NT2/D1 (cell line): ENCODE results near the gene KRR1.

Source experiments
- SUZ12 ChIP-seq: IDR thresholded peaks from 2 replicates; pipeline ENCODE4 v1.6.1; 2011; ENCODE audit not compliant: insufficient read length, insufficient read depth; ENCODE audit errors: extremely low read depth
- YY1 ChIP-seq: IDR thresholded peaks from 2 replicates; pipeline ENCODE4 v1.6.1; 2011; ENCODE audit not compliant: insufficient read length, insufficient read depth
- ZNF274 ChIP-seq: IDR thresholded peaks from 2 replicates; pipeline ENCODE4 v1.6.1; 2011; ENCODE audit warnings: mild to moderate bottlenecking, low read depth, low read length

DNA sequence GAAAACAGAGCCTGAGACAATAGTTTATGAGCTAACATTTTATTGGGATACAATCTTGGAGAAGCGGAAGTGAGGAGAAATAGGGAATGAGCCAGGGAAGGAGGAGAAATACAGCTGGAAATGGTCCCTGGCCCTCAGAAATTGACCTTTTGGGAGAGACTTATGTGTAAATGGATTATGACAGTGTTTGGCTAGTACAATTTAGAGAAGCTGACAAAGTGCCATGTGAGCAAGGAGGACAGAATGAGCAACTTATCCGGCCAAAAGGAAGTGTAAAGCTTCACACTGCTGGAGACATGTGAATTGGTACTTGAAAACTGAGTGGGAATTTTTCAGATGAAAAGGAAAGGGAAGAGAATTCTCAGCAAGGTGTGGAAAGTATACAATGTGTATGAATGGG lies 28.0 kb downstream of the KRR1 start:
- no peak for TF ChIP-seq SUZ12
- no peak for TF ChIP-seq YY1
- no peak for TF ChIP-seq ZNF274
